Measurements from ENCODE around the gene MVB12B. TPM values are rescaled to one million over a fixed set of nuclear protein-coding genes. Genes with fewer than 3 reads are reported as not detected.
A peak's percentile ranks its signal among the peaks of the same experiment; 100 is the strongest.

Gene MVB12B
- total RNA-seq, 1 experiment from 2014 or later, result 5.8 TPM

DNA sequence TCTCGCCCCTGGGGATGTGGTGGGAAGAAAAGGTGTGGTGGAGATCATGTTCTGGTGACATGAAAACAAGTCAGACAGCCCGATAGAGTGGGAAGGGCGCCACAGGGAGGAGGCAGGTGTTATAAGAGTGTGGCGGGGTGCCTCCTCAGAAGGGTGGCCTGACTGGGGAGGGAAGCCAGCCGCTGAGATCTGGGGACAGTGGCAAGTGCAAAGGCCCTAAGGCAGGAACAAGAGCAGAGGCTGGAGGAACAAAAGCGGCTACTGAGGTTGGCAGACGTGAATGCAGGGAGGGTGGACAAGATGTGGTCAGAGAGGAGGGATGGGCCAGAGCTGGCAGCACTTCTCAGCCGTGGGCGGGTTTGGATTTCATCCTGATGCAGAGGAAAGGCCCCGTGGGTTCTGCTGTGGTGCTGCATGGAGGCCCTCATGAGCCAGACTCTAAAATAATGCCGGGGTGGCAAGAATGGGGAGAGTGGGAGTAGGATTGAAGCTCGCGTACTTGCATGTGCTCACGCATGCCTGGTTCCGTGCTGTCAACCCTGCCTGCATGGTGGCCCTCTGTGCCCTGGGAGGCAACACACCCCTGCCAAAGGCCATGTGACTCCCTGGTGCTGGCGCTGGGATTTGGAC is 89.2 kb downstream of the MVB12B start:
- H4K8ac ChIP-seq (replicated peaks; ENCODE audit: insufficient read length, low read depth, low read length), result no peak overlapping the region
- no peak overlapping the region for H2AK5ac ChIP-seq (ENCODE audit: insufficient read length, low read length)
- no peak overlapping the region for H3K14ac ChIP-seq (ENCODE audit: insufficient read depth, low read length)
- H2BK20ac ChIP-seq (ENCODE audit: low read depth, low read length, poor library complexity, severe bottlenecking), result no peak overlapping the region
- no peak overlapping the region for H3K23ac ChIP-seq (ENCODE audit: insufficient read length, low read depth, low read length)
- H3K4me1 Mint-ChIP-seq, result peaks cover 14 to 26% of the 10 kb centered on the region in 2 experiments
- peak overlapping the region in 2 of 3 experiments; percentile 6 to 74; a peak in 2 of 7 replicates for H3K27ac Mint-ChIP-seq
- no peak overlapping the region for H2BK12ac ChIP-seq (ENCODE audit: insufficient read length, low read depth, low read length)
- no peaks in the 10 kb centered on the region for H3K23me2 ChIP-seq (ENCODE audit: insufficient read length, low read depth, low read length, poor library complexity, severe bottlenecking)
- H3K4ac ChIP-seq (ENCODE audit: low read depth, low read length), result no peak overlapping the region
- H4K5ac ChIP-seq (ENCODE audit: insufficient read length, low read depth, low read length), result no peak overlapping the region
- no peak overlapping the region for H3K56ac ChIP-seq (ENCODE audit: insufficient read length, low read depth, low read length)
- H3K9me3 Mint-ChIP-seq, result no peaks in the 10 kb centered on the region
- no peaks in the 10 kb centered on the region; the same call in 1 of the 2 replicates for H3K4me1 ChIP-seq (ENCODE audit: insufficient read depth, low read length)
- no peak overlapping the region for H3K9ac ChIP-seq (ENCODE audit: extremely low read depth, insufficient read length, low read length)
- no peak overlapping the region for H2AFZ ChIP-seq (ENCODE audit: low read length)
- no peaks in the 10 kb centered on the region for H4K20me1 ChIP-seq (ENCODE audit: control insufficient read depth, insufficient read depth, insufficient read length)
- no CpG with 5 or more reads among the region's 16 CpGs for WGBS (ENCODE audit: extremely low coverage, insufficient read length, low lambda C conversion rate)
- H4K91ac ChIP-seq (ENCODE audit: insufficient read length, low read depth, low read length), result no peak overlapping the region
- no peak overlapping the region for H3K18ac ChIP-seq (ENCODE audit: insufficient read length, low read depth, low read length)
- no peak overlapping the region for H3K4me3 Mint-ChIP-seq
- no peak overlapping the region for H3K27ac ChIP-seq (ENCODE audit: insufficient read length, low read depth, low read length)
- H3K4me2 ChIP-seq (ENCODE audit: insufficient read depth, insufficient read length, low read length), result no peak overlapping the region
- H3K9me3 ChIP-seq (ENCODE audit: control insufficient read depth, low read depth, low read length), result no peaks in the 10 kb centered on the region
- no peaks in the 10 kb centered on the region for H3K79me1 ChIP-seq (ENCODE audit: insufficient read depth, low read depth, low read length, poor library complexity, severe bottlenecking)
- H3K79me2 ChIP-seq (ENCODE audit: insufficient read depth, low read length), result no peaks in the 10 kb centered on the region
- H3T11ph ChIP-seq (ENCODE audit: low read length), result no peak overlapping the region
- no peak overlapping the region for H2BK15ac ChIP-seq (ENCODE audit: low read depth, low read length)
- no peaks in the 10 kb centered on the region; a peak in 2 of 7 replicates for H3K36me3 Mint-ChIP-seq (ENCODE audit: insufficient read depth in 1 of 3, low read depth in 3 of 3)
- H2BK5ac ChIP-seq (ENCODE audit: insufficient read length, low read length), result no peak overlapping the region
- H3K27me3 ChIP-seq (ENCODE audit: insufficient read depth, low read length), result no peaks in the 10 kb centered on the region
- peaks cover 15% of the 10 kb centered on the region for H3K27me3 Mint-ChIP-seq (ENCODE audit: low read depth)
- TF ChIP-seq, protein P1, sequence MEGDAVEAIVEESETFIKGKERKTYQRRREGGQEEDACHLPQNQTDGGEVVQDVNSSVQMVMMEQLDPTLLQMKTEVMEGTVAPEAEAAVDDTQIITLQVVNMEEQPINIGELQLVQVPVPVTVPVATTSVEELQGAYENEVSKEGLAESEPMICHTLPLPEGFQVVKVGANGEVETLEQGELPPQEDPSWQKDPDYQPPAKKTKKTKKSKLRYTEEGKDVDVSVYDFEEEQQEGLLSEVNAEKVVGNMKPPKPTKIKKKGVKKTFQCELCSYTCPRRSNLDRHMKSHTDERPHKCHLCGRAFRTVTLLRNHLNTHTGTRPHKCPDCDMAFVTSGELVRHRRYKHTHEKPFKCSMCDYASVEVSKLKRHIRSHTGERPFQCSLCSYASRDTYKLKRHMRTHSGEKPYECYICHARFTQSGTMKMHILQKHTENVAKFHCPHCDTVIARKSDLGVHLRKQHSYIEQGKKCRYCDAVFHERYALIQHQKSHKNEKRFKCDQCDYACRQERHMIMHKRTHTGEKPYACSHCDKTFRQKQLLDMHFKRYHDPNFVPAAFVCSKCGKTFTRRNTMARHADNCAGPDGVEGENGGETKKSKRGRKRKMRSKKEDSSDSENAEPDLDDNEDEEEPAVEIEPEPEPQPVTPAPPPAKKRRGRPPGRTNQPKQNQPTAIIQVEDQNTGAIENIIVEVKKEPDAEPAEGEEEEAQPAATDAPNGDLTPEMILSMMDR (conservative IDR thresholded peaks at IDR 0.05), result no peak
- no peak for DNase-seq
- no peak overlapping the region for H2BK120ac ChIP-seq (ENCODE audit: low read depth, low read length, poor library complexity, severe bottlenecking)
